Ascending aorta (tissue), 2 donors: ENCODE measurements around the gene CLCN2. TPM values are rescaled to one million over a fixed set of nuclear protein-coding genes. Genes with fewer than 3 reads are reported as not detected.

Source experiments
- DNase-seq, 2 donors: peaks; one replicate each; pipeline ENCODE4 v3.0.0-alpha.2; 2019; ENCODE audit warnings: low spot score in 2 of 2
- H3K27ac ChIP-seq, 2 donors: fragments of 200-600 bp; sonication (generic); one replicate each; pipeline ENCODE4 v1.5.1; 2016 to 2017; ENCODE audit warnings: mild to moderate bottlenecking in 1 of 2
- H3K27me3 ChIP-seq: fragments of 200-600 bp; sonication (generic); one replicate; pipeline ENCODE4 v1.5.1; 2017
- H3K36me3 ChIP-seq, 2 donors: fragments of 200-600 bp; sonication (generic); one replicate each; pipeline ENCODE4 v1.5.1; 2016
- H3K4me1 ChIP-seq, 2 donors: fragments of 200-600 bp; sonication (generic); one replicate each; pipeline ENCODE4 v1.5.1; 2016 to 2017; ENCODE audit warnings: mild to moderate bottlenecking in 1 of 2
- H3K4me3 ChIP-seq, 2 donors: fragments of 200-600 bp; sonication (generic); one replicate each; pipeline ENCODE4 v1.5.1; 2016 to 2017; ENCODE audit warnings: mild to moderate bottlenecking in 1 of 2
- H3K9me3 ChIP-seq, 2 donors: fragments of 200-600 bp; sonication (generic); one replicate each; pipeline ENCODE4 v1.5.1; 2016
- intact Hi-C: fragments of 100-400 bp; cut with DNase I; formaldehyde crosslinking; loops from one replicate; pipeline ENCODE4 v1.15.1; 2023
- total RNA-seq: library from RNA; depleted of rRNA; stranded (reverse); fragments of >200 nt; gene quantifications from one replicate; pipeline ENCODE4 v1.1.0, GENCODE V29; 2016
- TF ChIP-seq, protein P1 (sequence below), 3 experiments: fragments of 200-600 bp in 2 of 3; fragments of 450-650 bp in 1 of 3; sonication (generic) in 2 of 3; IDR thresholded peaks; one replicate each; pipeline ENCODE4 v1.5.1; 2016 to 2019; ENCODE audit warnings: antibody characterized with exemption in 3 of 3, mild to moderate bottlenecking in 1 of 3, moderate library complexity in 1 of 3

The CLCN2 gene
- total RNA-seq, 1 donor from 2014 or later: 31.2 TPM

DNA sequence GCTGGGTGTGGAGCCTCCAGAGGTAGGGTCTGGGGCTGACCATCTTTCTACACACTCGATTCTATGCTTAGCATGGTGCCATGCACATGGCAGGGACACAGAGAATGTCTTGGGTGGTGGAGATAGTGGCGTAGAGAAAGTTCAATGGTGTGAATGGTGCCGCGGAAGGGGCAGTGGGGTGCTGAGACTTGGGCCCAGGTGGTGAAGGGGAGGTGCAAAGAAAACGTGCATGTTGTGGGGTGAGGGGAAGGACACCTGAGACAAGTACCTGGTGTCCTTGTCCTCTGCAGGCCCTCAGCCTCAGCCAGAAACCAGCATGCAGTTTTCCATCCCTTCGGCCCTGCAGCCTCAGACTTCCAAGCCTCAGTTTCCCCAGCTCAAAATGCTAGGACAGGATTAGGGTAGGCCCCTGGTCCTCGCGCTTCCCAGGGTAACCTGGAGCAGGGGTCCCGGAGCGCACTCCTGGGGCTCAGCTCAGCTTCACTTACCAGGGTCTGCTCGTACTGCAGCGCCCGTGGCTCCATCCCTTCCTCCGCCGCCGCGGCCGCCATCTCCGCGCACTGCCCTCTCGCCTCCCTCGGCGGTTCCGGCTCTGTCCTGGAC is 375 bp downstream of the CLCN2 start:
- Histone ChIP-seq H3K27ac (peak overlapping the region; percentile 99 to 100), H3K36me3 (peaks cover 2 to 21% of the 10 kb centered on the region in 2 donors), H3K27me3 (no peaks in the 10 kb centered on the region), H3K9me3 (no peaks in the 10 kb centered on the region), H3K4me1 (peaks cover 5 to 15% of the 10 kb centered on the region in 2 donors), H3K4me3 (peak overlapping the region; percentile 64 to 78)
- intact Hi-C loops: loop anchor here (1.0 to 10.0 kb wide), 5 partner anchors 26 to 414 kb away; partner anchors contain the start of genes ABCC5, ABCF3 and PSMD2
- TF ChIP-seq, protein P1, sequence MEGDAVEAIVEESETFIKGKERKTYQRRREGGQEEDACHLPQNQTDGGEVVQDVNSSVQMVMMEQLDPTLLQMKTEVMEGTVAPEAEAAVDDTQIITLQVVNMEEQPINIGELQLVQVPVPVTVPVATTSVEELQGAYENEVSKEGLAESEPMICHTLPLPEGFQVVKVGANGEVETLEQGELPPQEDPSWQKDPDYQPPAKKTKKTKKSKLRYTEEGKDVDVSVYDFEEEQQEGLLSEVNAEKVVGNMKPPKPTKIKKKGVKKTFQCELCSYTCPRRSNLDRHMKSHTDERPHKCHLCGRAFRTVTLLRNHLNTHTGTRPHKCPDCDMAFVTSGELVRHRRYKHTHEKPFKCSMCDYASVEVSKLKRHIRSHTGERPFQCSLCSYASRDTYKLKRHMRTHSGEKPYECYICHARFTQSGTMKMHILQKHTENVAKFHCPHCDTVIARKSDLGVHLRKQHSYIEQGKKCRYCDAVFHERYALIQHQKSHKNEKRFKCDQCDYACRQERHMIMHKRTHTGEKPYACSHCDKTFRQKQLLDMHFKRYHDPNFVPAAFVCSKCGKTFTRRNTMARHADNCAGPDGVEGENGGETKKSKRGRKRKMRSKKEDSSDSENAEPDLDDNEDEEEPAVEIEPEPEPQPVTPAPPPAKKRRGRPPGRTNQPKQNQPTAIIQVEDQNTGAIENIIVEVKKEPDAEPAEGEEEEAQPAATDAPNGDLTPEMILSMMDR (IDR thresholded peaks at IDR 0.05): no peak
- no peak for DNase-seq

DNA sequence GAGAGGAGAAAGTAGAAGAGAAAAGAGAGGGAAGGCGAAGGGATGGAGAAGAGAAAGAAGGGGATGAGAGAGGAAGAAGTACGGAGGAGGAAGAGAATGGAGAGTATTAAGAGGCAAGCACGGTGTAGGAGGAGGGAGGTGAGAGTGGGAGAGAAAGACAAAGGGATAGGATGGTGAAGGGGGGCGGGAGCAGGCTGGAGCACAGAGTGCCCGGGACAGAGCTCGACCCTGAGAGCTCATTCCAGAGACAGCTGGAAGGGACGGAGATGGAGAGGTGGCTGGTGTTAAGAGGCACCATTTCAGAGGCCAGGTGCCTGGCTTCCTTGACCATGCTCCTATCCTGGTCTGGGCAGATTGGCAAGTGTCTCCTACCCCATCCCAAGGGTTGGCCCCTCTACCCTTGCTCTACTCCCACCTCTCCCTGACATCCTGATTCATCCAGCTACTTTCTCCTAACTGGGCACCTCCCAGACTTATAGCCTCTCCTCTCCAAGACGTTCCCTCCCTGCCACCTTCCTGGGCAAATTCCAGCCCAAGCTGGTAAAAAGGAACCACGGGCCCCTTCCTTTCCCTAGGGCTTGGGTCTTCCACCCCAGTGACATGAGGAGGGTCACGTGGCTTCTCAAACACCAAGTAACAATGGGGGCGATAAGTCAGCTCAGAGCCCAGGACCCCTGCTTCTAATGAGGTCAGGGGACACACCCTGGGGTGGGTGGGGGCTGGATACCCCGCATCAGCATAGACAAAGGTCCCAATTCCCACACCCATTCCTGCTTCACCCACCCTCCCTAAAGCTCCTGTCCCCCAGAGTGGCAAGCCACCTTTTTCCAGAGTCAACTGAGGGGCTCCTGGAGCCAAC is 1.1 kb downstream of the CLCN2 start:
- no peaks in the 10 kb centered on the region for H3K27me3 ChIP-seq
- H3K9me3 ChIP-seq: no peaks in the 10 kb centered on the region
- DNase-seq: no peak
- H3K36me3 ChIP-seq: peaks cover 4 to 18% of the 10 kb centered on the region in 2 donors
- intact Hi-C loops: loop anchor here (5.0 to 10.0 kb wide), 3 partner anchors 173 to 415 kb away; partner anchors contain the start of genes ABCC5 and ABCF3
- H3K4me1 ChIP-seq: peaks cover 5 to 15% of the 10 kb centered on the region in 2 donors
- TF ChIP-seq, protein P1 (IDR thresholded peaks at IDR 0.05): no peak
- H3K27ac ChIP-seq: no peak overlapping the region
- H3K4me3 ChIP-seq: peak overlapping the region; percentile 64 to 78

DNA sequence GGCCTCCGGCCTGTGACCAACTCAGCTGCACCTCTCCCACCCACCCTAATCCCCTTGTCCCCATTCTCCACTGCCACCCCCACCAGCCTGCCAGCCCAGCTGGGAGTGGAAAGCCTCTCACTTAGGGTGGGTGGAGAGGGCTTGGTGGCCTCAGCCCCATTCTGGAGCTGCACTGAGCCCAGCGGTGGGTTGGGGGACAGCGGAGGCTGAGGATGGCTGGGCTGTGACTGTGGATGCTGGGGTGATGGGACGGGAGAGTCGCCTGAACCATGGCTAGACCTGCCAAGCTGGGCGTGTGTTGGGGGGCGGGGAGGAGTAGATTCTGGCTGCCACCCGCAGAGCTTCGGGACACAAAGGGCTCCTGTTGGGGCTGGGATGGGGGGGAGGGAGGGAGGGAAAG is 1.8 kb downstream of the CLCN2 start:
- Histone ChIP-seq H3K9me3 (no peaks in the 10 kb centered on the region), H3K27me3 (no peaks in the 10 kb centered on the region), H3K4me3 (no peak overlapping the region), H3K27ac (no peak overlapping the region), H3K36me3 (peaks cover 4 to 11% of the 10 kb centered on the region in 2 donors), H3K4me1 (peaks cover 5 to 15% of the 10 kb centered on the region in 2 donors)
- TF ChIP-seq, protein P1 (IDR thresholded peaks at IDR 0.05): no peak
- intact Hi-C loops: loop anchor here (5.0 to 10.0 kb wide), 3 partner anchors 172 to 415 kb away; partner anchors contain the start of genes ABCC5 and ABCF3
- DNase-seq: no peak

DNA sequence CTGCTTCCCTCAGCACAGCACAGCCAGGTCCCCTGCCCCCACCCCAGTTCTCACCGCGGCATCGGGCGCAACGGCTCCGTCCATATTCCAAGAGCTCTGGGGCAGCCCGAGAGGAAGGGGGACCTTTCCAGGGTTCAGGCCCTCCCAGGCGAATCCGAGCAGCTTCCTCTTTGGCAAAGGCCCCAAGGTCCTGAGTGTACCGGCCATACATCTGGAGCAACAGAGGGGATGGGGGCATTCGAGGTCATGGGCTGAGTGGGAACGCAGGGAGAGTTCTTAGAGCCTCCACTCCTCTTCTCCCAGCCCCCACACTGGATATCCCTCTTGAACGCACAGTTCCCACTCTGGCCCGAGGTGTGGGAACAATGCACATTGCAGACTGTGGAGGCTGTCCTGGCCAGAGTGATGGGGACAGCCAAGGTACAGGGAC is 2.5 kb downstream of the CLCN2 start:
- H3K4me3 ChIP-seq: no peak overlapping the region
- intact Hi-C loops: no loop called here
- TF ChIP-seq, protein P1 (IDR thresholded peaks at IDR 0.05): no peak
- H3K27me3 ChIP-seq: no peaks in the 10 kb centered on the region
- H3K36me3 ChIP-seq: peaks cover 4 to 10% of the 10 kb centered on the region in 2 donors
- H3K4me1 ChIP-seq: peaks cover 5 to 14% of the 10 kb centered on the region in 2 donors
- no peaks in the 10 kb centered on the region for H3K9me3 ChIP-seq
- DNase-seq: no peak
- H3K27ac ChIP-seq: no peak overlapping the region

DNA sequence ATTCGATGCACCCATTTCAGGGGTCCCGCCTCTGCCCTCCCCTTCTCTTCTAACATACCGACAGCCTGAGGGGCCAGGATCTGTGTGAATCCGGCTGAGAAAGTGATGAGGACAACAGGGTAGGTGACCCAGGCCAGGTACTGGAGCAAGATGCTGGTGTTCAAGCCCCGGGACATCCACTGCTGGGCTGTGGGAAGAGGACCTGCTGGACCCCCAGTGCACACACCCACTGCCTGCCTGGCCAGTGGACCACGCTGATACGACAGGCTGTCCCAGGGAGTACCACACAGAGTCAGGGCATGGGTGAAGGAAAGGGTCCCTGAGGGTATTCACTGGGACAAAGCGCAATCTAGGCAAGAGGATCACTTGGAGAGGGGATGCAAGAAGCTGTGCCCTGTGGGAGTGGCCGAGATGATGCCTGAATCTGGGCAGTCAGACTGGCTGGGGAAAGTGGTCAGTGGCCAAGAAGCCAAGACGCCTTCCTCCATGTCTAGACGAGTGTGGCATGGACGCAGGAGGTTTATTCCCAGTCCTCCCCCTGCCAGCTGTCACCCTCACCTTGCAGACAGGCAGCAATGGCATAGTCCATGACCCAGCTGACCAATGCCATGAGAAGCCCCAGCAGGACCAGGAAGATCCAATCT is 3.2 kb downstream of the CLCN2 start:
- peaks cover 4 to 10% of the 10 kb centered on the region in 2 donors for H3K36me3 ChIP-seq
- no peak overlapping the region for H3K27ac ChIP-seq
- H3K27me3 ChIP-seq: no peaks in the 10 kb centered on the region
- no peaks in the 10 kb centered on the region for H3K9me3 ChIP-seq
- TF ChIP-seq, protein P1 (IDR thresholded peaks at IDR 0.05): no peak
- no peak overlapping the region for H3K4me3 ChIP-seq
- intact Hi-C loops: no loop called here
- DNase-seq: no peak
- H3K4me1 ChIP-seq: peaks cover 0 to 9% of the 10 kb centered on the region in 2 donors
